Ascending aorta (tissue), 2 donors: ENCODE measurements around the gene BORA. TPM values are rescaled to one million over a fixed set of nuclear protein-coding genes. Genes with fewer than 3 reads are reported as not detected.

Source experiments
- DNase-seq, 2 donors: peaks; one replicate each; pipeline ENCODE4 v3.0.0-alpha.2; 2019; ENCODE audit warnings: low spot score in 2 of 2
- H3K27ac ChIP-seq, 2 donors: fragments of 200-600 bp; sonication (generic); one replicate each; pipeline ENCODE4 v1.5.1; 2016 to 2017; ENCODE audit warnings: mild to moderate bottlenecking in 1 of 2
- H3K27me3 ChIP-seq: fragments of 200-600 bp; sonication (generic); one replicate; pipeline ENCODE4 v1.5.1; 2017
- H3K36me3 ChIP-seq, 2 donors: fragments of 200-600 bp; sonication (generic); one replicate each; pipeline ENCODE4 v1.5.1; 2016
- H3K4me1 ChIP-seq, 2 donors: fragments of 200-600 bp; sonication (generic); one replicate each; pipeline ENCODE4 v1.5.1; 2016 to 2017; ENCODE audit warnings: mild to moderate bottlenecking in 1 of 2
- H3K4me3 ChIP-seq, 2 donors: fragments of 200-600 bp; sonication (generic); one replicate each; pipeline ENCODE4 v1.5.1; 2016 to 2017; ENCODE audit warnings: mild to moderate bottlenecking in 1 of 2
- H3K9me3 ChIP-seq, 2 donors: fragments of 200-600 bp; sonication (generic); one replicate each; pipeline ENCODE4 v1.5.1; 2016
- CTCF ChIP-seq, 3 experiments: fragments of 200-600 bp in 2 of 3; fragments of 450-650 bp in 1 of 3; sonication (generic) in 2 of 3; IDR thresholded peaks; one replicate each; pipeline ENCODE4 v1.5.1; 2016 to 2019; ENCODE audit warnings: antibody characterized with exemption in 3 of 3, mild to moderate bottlenecking in 1 of 3, moderate library complexity in 1 of 3
- intact Hi-C: fragments of 100-400 bp; cut with DNase I; formaldehyde crosslinking; loops from one replicate; pipeline ENCODE4 v1.15.1; 2023
- total RNA-seq: library from RNA; depleted of rRNA; stranded (reverse); fragments of >200 nt; gene quantifications from one replicate; pipeline ENCODE4 v1.1.0, GENCODE V29; 2016

BORA gene
- total RNA-seq, 1 donor from 2014 or later = not detected

- no peaks in the 10 kb centered on the region for H3K4me1 ChIP-seq
- no peak for DNase-seq
- intact Hi-C loops = loop anchor here (10.0 kb wide), 1 partner anchor 1346 kb away; the partner anchor contains the start of gene KLF12
- H3K27ac ChIP-seq = no peak overlapping the region
- peaks cover 12 to 31% of the 10 kb centered on the region in 2 donors for H3K36me3 ChIP-seq
- no peaks in the 10 kb centered on the region for H3K9me3 ChIP-seq
- TF ChIP-seq CTCF (IDR thresholded peaks at IDR 0.05) = no peak
- H3K27me3 ChIP-seq = no peaks in the 10 kb centered on the region
- H3K4me3 ChIP-seq = no peak overlapping the region
Measured at GRCh38 chr13:72788831-72789230, 61.1 kb downstream of the BORA start.

DNA sequence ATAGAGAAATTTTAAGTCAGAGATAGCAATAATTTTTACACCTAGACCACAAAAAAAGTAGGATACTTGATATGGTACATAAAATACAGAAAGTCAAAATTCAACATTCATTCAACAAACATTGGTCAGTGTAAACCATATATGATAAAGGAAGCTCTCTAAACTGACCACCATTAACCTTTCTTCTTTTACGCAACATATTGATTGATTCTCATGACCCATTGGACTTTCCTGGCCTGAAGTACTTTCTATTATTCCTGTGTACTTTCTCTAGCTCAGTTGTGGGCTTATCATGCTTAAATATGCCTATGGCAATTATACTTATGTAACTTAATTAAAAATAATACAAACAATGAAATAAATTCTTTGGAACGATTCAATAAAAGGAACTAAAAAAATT, 64.9 kb downstream of the BORA start:
- Histone ChIP-seq H3K4me3 (no peak overlapping the region), H3K27me3 (no peaks in the 10 kb centered on the region), H3K9me3 (no peaks in the 10 kb centered on the region), H3K27ac (no peak overlapping the region), H3K36me3 (peaks cover 17 to 45% of the 10 kb centered on the region in 2 donors), H3K4me1 (no peaks in the 10 kb centered on the region)
- no peak for TF ChIP-seq CTCF (IDR thresholded peaks at IDR 0.05)
- DNase-seq = no peak
- intact Hi-C loops = no loop called here

DNA sequence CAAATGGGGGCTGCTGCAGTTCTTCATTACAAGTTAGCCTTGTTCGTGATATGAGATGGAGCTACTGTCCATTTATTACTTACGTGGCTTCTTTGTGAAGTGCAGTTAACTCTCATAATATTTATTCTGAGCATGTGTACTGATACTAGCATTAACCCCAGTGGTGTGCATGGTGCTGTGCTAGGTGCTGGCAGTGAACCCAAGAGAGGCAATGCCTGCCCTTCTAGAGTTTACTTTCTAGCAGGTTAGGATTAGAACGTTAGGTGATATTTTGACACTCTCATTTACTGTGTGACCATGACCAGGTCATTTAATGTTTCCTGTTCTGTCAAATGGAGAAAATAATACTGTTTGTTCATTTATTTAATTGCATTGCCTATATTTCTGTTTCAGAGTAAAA, 71.1 kb downstream of the BORA start:
- no peaks in the 10 kb centered on the region for H3K9me3 ChIP-seq
- no peak for DNase-seq
- no peaks in the 10 kb centered on the region for H3K27me3 ChIP-seq
- TF ChIP-seq CTCF (IDR thresholded peaks at IDR 0.05) = no peak
- H3K27ac ChIP-seq = no peak overlapping the region
- H3K36me3 ChIP-seq = peaks cover 20 to 44% of the 10 kb centered on the region in 2 donors
- H3K4me3 ChIP-seq = no peak overlapping the region
- intact Hi-C loops = no loop called here
- no peaks in the 10 kb centered on the region for H3K4me1 ChIP-seq

GRCh38 chr13:72804301-72804700, 76.6 kb downstream of the BORA start:
- Histone ChIP-seq H3K4me1 (no peaks in the 10 kb centered on the region), H3K27ac (no peak overlapping the region), H3K27me3 (no peaks in the 10 kb centered on the region), H3K9me3 (no peaks in the 10 kb centered on the region), H3K4me3 (no peak overlapping the region), H3K36me3 (peaks cover 12% of the 10 kb centered on the region in 2 donors)
- TF ChIP-seq CTCF (IDR thresholded peaks at IDR 0.05) = no peak
- intact Hi-C loops = no loop called here
- DNase-seq = no peak

Other genes with a start within 250 kb of the BORA start
- 4.4 TPM for gene MZT1, start 294 bp upstream of the BORA start, total RNA-seq
- 12.8 TPM for gene DIS3, start 54.0 kb downstream of the BORA start, total RNA-seq
- gene PIBF1, start 54.2 kb downstream of the BORA start, total RNA-seq = 17.0 TPM